GM19463 (cell line): ENCODE data around the gene CLEC4D.
"Not testable (repeated sequence)": the region's sequence is repeated elsewhere in the genome, so short reads cannot be mapped to it uniquely, and the experiment has no call there.

Experiments
- ATAC-seq: cut with Tn5 transposase; IDR thresholded peaks from one replicate; pipeline ENCODE4 v1.9.1; 2021; ENCODE audit warnings: mild to moderate bottlenecking, moderate library complexity; ENCODE audit not compliant: unreplicated experiment

CLEC4D gene

DNA sequence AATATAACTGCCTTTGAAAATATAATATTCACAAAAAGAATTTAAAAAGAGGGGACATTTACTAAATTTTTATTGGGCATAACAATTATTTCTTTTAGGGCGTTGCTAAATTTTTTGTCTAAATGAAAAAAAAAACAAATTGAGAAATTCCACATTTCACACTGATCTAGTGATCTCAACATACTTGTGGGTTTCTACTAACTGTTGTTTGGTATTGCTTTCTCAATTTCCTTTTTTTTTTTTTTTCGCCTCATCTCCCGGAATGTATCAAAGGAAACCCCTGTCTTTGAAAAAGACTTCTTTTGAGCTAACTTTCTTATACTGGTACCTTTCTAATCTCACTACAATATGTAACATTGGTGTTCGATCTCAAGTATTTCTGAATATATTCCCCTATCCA is at the start of gene CLEC4D:
Gene CLEC4D, plus strand, starts transcription at position 248 of the 400 bp plus-strand sequence. CDS start 230 bp downstream, outside the sequence.
- ATAC-seq = no peak

DNA sequence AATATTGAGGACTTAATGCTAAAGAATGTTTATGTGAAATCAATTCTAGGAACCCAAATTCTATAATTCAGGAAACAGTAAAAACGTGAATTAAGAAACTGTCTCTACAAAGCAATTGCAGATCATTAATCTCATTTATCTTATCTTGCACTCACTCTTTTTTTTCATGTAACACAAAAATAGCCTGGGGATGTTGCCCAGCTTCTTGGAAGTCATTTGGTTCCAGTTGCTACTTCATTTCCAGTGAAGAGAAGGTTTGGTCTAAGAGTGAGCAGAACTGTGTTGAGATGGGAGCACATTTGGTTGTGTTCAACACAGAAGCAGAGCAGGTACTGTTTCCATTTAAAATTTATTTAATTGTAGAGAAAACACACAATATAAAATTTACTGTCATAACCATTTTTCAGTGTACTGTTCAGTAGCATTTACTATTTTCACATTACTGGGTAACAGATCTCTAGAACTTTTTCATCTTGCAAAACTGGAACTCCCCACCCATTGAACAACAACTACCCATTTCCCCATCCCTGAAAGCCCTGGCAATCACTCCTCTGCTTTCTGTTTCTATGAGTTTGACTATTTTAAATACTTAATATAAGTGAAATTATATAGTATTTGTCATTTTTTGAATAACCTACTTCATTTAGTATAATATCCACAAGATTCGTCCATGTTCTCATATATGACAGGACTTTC is 47.9 kb upstream of the CLEC4D start:
- no peak for ATAC-seq

DNA sequence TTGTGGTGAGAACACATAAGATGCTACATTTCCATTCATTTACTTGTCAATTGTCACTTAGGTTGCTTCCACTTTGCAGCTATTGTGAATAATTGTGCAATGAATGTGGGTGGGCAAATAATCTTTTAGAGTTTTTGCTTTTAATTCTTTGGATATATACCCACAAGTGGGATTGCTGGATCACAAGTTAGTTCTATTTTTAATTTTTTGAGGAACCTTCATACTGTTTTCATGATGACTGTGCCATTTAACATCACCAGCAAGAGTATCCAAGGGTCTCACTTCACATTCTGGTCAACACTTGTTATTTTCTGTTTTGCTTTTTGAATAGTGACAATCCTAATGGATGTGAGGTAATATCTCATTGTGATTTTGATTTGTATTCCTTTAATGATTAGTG is 47.1 kb upstream of the CLEC4D start:
- no peak for ATAC-seq

DNA sequence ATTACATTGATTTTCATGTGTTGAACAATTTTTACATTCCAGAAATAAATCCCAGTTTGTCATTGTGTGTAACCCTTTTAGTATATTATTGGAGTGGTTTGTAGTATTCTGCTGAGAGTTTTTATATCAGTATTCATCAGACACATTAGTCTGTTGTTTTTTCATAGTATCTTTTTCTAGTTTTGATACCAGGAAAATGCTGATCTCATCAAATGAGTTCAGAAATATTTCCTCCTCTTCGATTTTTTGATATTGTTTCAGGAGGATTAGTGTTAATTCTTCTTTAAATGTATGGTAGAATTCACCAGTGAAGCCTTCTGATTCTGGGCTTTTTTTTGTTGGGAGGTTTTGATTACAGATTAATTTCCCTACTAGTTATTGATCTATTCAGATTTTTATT is 42.2 kb upstream of the CLEC4D start:
- no peak for ATAC-seq

DNA sequence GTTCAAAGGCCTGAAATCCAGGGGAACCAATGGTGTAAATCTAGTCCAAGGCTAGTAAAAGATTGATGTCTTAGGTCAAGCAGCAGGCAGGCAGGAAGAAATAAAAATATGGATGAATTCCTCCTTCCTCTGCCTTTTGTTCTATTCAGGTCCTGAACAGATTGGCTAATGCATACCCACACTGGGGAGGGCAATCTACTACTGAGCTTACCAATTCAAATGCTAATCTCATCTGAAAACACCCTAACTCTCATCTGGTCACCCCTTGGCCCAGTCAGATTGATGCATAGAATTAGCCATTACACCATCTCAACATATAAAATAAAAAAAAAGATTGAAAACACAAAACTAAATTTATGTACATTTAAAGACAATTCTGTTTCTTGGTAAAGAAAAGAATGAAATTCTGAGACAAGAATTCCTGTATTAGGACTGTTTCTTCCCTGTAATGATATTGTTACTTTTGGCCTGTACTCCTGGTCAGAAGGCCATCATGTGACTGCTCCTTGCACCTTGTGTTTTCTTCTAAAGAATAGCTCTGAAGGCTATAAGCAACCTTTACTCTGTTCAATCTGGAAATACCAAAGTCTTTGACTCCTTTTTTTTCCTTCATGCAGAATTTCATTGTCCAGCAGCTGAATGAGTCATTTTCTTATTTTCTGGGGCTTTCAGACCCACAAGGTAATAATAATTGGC is 37.6 kb upstream of the CLEC4D start:
- no peak for ATAC-seq

DNA sequence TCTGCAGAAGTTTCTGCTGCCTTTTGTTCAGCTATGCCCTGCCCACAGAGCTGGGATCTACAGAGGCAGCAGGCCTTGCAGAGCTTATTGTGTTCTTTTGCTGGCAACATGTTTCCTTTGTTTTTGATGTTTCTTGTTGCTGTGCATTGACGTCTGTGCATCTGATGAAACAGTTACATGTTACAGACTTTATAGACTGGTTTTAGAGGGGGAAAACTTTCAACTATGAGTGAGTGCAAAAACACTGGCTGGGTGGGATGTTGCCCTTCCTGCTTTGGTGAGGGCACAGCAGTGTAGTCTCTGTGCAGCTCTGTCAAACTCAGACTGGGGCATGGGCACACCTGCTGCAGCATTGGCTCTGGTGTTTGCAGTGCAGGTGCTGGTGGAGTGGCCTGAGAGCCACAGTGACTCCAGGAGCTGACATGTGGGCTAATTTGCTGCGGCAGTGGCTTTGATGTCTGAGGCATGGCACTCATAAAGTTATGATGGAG is 30.7 kb upstream of the CLEC4D start:
- no peak for ATAC-seq

DNA sequence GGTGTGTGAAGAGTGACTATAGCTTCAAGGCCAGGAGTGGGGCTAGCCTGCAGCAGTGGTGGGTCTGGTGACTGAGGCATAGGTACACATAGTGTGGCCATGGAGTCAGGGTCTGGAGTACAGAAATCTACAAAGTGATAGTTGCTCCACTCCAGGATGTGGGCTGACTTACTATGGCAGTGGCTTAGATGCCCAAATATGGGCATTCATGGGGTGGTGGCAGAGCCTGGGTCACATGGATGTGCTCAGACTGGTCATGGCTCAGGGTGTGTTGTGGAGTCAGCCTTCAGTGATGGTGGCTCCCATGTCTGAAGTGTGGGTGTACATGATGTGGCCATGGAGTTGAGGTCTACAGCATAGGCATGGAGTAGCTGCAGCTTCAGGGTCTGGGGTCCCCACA is 30.2 kb upstream of the CLEC4D start:
- no peak for ATAC-seq

DNA sequence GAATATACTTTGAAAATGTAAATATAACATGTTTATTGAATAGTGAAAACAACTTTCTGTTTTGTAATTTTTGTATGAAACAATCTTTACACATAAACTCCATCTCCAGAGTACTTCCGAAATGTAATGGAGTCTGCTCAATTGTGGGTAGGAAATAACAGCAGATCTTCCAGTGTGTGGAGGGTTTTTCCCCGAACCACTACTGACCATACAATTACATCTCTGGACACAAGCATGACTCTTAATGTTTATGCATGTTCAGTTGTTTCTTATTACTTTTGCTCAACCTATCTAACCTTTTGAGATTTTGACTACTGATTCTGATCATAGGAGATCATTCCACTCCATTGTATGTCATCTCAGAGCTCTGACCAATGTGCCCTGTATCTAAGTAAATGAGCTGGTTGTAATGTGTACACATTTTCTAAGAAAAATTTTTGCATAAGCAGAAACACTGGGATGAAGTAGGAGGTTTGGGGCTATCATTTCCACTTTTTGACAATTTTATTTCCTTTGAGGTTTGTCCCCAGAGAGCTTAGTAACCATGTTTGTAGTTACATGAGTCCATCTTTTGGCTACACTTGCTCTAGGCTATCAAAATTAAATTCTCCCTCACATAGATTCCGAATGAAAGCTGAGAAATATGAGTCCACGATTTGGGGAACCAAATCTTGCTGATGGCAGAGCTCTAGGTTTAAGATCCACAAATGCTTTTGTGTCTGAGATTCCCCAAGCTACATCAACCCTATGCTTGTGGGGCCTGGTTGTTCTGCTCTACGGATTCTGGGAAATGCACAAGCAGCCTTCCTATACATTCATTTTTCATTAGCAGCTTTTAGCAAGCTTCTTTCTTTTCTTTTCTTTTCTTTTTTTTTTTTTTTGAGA is 21.4 kb upstream of the CLEC4D start:
- no peak for ATAC-seq

DNA sequence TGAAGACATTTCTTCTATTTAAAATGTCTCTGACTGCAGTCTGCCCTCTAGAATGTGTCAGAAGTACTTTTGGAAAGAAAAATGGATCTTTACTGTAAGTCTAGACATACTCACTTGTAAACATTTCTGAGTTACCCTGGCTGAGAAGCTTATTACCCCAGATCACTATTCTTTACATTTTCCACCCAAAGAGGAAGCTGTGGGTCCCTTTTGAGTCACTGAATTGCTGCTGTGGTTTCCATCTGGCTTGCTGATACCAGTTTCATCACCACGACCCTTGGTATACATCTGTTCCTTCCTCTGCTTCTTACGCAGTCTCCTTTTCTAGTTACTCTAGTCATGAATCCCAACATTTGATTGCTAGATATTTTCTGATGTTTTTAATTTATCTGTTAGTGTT is 20.2 kb upstream of the CLEC4D start:
- peak; percentile 99 for ATAC-seq

DNA sequence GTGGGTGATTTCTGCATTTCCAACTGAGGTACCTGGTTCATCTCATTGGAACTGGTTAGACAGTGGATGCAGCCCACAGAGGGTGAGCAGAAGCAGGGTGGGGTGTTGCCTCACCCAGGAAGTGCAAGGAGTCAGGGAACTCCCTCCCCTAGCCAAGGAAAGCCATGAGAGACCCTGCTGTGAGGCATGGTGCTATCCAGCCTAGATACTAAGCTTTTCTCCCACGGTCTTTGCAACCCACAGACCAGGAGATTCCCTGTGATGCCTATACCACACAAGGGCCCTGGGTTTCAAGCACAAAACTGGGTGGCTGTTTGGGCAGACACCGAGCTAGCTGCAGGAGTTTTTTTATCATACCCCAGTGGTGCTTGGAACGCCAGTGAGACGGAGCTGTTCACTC is 17.6 kb upstream of the CLEC4D start:
- ATAC-seq = not testable (repeated sequence)

DNA sequence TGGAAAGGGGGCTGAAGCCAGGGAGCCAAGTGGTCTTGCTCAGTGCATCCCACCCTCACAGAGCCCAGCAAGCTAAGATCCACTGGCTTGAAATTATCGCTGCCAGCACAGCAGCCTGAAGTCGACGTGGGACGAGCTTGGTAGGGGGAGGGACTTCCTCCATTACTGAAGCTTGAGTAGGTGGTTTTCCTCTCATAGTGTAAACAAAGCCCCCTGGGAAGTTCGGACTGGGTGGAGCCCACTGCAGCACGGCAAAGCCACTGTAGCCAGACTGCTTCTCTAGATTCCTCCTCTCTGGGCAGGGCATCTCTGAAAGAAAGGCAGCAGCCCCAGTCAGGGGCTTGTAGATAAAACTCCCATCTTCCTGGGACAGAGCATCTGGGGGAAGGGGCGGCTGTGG is 17.2 kb upstream of the CLEC4D start:
- ATAC-seq = not testable (repeated sequence)

DNA sequence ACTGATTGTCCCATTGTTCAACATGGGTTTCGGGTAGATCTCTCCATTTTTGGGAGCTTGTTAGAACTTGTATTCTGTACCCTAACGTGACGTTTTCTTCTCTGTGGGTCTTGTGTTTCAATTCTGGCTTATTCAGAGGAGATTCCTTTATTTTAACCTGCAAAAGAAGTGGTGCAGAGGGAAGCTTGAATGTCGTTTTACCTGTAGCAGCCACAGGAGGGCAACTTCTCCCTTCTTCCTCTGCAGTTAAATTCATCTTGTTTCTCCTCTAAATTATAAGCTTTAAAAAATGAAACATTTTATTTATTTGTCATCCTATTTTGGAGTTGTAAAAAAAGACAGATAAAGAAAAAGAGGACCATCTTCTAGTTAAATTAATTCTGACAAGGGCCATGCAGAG is 13.7 kb upstream of the CLEC4D start:
- ATAC-seq = no peak

DNA sequence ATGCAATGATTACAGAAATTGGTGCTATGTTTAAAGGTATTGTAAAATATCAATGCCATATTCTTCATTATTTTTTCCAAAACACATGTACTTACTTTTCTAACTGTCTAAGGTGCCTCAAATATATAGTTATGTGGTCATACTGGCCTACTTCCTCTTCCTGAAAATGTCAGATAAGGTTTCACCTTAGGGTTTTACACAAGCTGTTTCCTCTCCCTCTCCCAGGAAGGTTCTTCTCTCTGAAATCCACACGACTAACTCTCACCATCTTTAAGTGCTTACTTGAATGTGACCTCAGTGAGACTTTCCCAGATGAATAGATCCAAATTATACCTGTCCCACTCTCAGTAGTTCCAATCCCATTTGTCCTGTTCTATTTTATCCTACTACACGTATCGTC is 11.6 kb upstream of the CLEC4D start:
- ATAC-seq = no peak

DNA sequence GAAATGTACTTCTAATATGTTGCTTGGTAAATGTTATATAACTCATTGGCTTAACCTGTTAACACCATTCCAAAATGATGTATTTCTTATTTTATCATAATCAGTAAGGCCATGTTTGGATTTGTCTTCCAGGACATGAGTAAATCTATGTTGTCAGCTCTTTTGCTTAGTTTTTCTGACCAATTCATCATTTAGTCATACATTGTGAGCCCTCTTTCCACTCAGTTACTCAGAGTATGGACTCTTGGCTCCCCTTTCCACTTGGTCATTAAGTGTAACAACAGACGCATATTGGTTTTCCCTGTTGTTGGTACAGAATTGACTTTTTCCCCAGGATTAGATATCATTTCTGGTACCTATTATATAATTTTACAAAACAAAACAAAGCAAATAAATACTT is 9.0 kb upstream of the CLEC4D start:
- no peak for ATAC-seq

DNA sequence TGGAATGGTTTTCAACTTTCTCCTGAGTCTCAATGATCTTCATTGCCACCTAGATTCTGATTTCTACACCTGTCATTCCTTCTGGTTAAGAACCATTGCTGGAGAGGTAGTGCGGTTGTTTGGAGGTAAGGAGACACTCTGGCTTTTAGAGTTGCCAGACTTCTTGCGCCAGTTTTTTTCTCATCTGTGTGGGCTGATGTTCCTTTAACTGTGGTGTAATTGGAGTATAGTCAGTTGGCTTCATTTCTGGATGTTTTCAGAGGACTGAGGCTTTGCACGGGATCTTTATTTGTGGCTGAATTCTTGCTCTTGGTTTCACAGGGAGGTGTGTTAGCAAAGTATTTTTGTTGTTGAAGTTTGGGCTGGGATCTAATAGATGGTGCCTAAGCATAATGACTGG is 5.7 kb upstream of the CLEC4D start:
- ATAC-seq = no peak

DNA sequence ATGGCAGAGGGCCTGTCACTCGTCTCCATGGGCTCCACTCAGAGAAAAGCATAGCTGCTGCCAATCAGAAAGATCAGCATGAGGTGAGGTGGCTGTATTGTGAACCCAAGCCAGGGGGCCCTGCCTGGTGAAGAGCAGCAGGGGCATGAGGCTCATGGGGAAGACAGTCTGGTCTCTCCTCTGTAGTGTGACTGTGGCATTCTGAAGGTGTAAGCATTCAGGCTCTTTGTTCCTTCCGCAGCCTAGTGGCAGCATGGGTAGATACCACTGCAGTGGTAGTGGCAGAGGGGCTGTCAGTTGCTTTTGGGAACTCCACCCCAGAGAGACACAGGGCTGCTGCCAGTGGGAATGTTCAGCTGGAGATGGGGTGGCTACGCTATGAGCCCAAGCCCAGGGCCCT is 5.1 kb upstream of the CLEC4D start:
- no peak for ATAC-seq

DNA sequence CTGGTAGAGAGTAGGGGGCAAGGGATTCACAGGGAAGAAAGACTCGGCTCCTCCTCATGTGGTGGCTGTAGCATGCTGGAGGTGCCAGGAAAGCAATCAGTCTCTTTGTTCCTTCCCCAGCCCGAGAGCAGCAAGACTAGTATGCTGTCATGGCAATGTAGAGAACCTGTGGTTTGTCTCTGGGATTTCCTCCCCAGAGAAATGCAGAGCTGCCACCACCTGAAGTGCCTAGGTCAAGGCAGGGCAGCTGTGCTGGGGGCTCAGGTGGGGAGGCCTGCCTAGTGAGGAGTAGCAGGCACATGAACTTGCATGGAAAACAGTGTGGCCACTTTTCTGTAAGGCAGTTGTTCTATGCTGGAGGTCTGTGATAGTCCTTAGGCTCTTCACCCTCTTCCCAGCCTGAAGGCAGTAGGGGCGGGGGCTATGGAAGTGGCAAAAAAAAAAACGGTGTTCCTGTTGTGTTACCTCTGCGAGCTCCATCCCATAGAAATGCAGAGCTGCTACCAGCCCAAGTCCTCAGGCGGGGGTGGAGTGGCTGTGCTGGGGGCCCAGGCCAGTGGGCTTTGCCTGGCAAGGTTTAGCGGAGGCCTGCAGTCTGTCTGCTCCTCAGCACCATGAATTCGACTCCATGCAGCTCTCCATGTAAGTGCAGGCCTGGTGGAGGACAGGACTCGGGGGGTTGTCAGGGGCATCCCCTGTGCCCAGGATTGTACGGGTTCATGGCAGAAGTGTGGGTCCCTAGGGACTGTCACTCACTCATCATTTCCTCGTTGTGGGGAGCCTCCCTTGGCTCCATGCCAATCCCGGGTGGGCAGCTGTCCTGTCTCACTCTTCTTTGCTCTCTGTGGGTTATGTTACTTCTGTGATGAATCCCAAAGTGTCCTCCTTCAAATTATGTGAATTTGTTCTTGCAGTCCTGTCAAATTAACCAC is 4.1 kb upstream of the CLEC4D start:
- no peak for ATAC-seq

DNA sequence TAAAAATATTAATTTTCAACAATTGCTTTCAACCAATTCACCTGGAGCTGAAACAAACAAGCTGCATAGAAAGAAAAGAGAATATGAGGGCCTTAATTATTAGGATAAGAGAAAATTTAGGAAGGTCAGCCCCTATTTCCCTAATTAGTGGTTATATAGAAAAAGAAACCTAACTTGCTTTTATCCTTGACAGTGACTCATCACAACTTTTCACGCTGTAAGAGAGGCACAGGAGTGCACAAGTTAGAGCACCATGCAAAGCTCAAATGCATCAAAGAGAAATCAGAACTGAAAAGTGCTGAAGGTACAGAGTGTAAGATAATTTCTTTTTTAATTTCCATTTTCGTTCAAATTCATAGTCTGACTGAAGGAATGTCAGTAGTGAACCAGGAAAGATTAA is 4.7 kb downstream of the CLEC4D start:
- ATAC-seq = no peak

DNA sequence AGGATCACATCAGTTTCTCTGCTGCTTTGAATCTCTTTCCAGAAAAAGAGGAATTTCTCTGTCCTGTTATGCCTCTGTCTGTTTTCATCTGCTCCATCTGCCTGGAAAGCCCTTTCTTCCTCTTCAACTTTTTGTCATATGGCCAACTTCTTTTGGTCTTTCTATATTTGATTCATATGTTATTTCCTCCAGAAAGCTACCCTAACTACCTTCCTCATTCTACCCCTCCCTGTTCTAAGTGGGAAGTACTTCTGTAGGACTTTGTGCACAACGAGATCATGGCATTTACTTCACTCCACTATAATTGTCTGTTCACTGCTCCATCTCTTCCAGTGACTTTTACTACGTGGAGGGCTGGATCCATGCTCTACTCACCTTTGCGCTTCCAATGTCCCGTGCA is 5.9 kb downstream of the CLEC4D start:
- no peak for ATAC-seq
